Motor neuron (in vitro differentiated cells): ENCODE results near the gene HRH1. TPM values are rescaled to one million over a fixed set of nuclear protein-coding genes. Genes with fewer than 3 reads are reported as not detected.
"Not testable (repeated sequence)": the region's sequence is repeated elsewhere in the genome, so short reads cannot be mapped to it uniquely, and the experiment has no call there.

ENCODE experiments used
- ATAC-seq, 8 experiments: fragments of 200-7000 bp; cut with Tn5 transposase; replicated peaks in 6 of 8; 2 replicates each; pipeline ENCODE4 v1.8.0; 2021; ENCODE audit warnings: mild to moderate bottlenecking in 8 of 8, moderate library complexity in 8 of 8
- H3K27ac ChIP-seq, 2 donors: fragments of 250-450 bp; sonication (Bioruptor Pico); 2 replicates each; pipeline ENCODE4 v1.9.0; 2021; ENCODE audit warnings: antibody characterized with exemption in 2 of 2, mild to moderate bottlenecking in 2 of 2, moderate library complexity in 1 of 2
- H3K4me1 ChIP-seq, 2 donors: fragments of 250-450 bp; sonication (Bioruptor Pico); replicated peaks in 1 of 2; 2 replicates each; pipeline ENCODE4 v1.6.1; 2021; ENCODE audit warnings: antibody characterized with exemption in 2 of 2, mild to moderate bottlenecking in 2 of 2, moderate library complexity in 1 of 2
- H3K4me3 ChIP-seq, 5 donors: fragments of 250-450 bp; sonication (Bioruptor Pico); 2 replicates each; pipeline ENCODE4 v1.9.0; 2021; ENCODE audit warnings: antibody characterized with exemption in 5 of 5, mild to moderate bottlenecking in 5 of 5, moderate library complexity in 4 of 5
- WGBS, 10 experiments: fragments of 450-650 bp; shearing (Covaris generic); methylation state at CpG; one replicate each; pipeline ENCODE4 v1.0.0; 2022; 5-methylcytosine and 5-hydroxymethylcytosine counted together
- in situ Hi-C, 9 experiments: fragments of 400-800 bp; cut with MboI; loops; one replicate each; pipeline ENCODE4 v1.15.0; 2021; ENCODE audit warnings: low sequenced_read_pairs in 9 of 9, low pct_unique_long_range_greater_than_20kb in 2 of 9; ENCODE audit not compliant: unreplicated experiment in 9 of 9
- total RNA-seq, 8 experiments: library from RNA; unstranded; fragments of 300-600 nt; gene quantifications; 2 replicates each; pipeline versions ENCODE4 v1.2.3 to v1.2.4, GENCODE V29; 2022

HRH1 gene, protein sequence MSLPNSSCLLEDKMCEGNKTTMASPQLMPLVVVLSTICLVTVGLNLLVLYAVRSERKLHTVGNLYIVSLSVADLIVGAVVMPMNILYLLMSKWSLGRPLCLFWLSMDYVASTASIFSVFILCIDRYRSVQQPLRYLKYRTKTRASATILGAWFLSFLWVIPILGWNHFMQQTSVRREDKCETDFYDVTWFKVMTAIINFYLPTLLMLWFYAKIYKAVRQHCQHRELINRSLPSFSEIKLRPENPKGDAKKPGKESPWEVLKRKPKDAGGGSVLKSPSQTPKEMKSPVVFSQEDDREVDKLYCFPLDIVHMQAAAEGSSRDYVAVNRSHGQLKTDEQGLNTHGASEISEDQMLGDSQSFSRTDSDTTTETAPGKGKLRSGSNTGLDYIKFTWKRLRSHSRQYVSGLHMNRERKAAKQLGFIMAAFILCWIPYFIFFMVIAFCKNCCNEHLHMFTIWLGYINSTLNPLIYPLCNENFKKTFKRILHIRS
- 10 to 100 TPM in 2 of 8 experiments, 1 to 10 TPM in 1, under 1 TPM in 5; 0.11 to 23.2 (median 0.74) TPM for total RNA-seq

DNA sequence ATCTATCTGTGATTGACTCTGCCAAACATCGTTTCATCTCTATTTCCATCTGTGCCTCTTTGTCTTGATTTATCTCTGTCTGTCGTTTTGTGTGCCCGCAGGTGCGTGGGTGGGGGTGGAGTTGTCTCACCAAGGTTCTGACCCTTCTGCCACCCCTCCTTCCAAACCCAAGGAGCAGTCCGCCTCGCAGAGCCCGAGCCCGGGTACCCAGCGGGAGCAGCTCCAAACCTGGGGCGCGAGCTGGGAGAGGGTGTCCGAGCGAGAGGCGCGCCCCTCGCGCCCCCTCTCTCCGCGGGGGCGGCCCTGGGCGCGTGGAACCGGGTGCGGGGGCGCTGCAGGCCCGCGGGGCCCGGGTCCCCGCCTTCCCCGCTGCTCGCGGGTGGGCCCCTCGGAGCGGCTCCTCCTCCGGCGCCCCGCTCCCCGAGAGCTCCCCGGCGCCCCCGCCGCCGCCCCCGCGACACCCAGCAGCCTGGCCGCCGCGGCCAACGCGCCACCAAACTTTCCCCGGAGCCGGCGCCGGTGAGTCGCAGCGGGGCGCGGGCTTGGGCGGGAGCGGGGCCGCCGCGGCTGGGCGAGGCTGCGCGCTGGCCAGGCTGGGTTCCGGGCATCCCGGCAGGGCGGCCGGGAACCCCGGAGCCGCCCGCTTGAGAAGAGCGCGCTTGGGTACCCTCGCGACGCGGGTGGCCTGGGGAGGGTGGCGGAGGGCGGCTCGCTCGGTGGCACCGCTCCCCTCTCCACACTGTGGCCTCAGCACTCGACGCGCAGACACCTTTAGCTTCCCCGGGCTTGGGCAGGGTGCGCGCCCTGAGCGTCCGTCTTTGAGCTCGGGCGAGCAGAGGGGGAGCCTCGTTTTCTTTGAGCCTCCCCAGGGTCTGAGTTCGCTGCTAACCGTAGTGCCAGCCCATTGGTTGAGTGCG, at the start of gene HRH1:
Gene HRH1, plus strand, starts transcription at position 458 of the 917 bp plus-strand sequence. CDS start 104,545 bp downstream, outside the sequence.
- 0 to 30% (median 2%) methylated on average over 2 to 10 of the region's 98 CpGs; no CpG with 5 or more reads in 2 of the 10 experiments for WGBS, 10 experiments

DNA sequence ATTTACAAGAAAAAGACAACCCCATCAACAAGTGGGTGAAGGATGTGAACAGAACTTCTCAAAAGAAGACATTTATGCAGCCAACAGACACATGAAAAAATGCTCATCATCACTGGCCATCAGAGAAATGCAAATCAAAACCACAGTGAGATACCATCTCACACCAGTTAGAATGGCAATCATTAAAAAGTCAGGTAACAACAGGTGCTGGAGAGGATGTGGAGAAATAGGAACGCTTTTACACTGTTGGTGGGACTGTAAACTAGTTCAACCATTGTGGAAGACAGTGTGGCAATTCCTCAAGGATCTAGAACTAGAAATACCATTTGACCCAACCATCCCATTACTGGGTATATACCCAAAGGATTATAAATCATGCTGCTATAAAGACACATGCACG, 41.0 kb upstream of the HRH1 start:
- H3K4me1 ChIP-seq, H3K27ac ChIP-seq, ATAC-seq, in situ Hi-C loops, H3K4me3 ChIP-seq: not testable (repeated sequence)
- no CpG with 5 or more reads among the region's 2 CpGs for WGBS, 10 experiments

More for the DNA sequence above, at the start of gene HRH1:
- Histone ChIP-seq H3K27ac (no peak within 1 kb of the TSS), H3K4me3 (peak within 1 kb of the TSS; percentile 8 to 31 (median 24)), H3K4me1 (peaks cover 0 to 7% of the 10 kb centered on the region in 2 donors)
- in situ Hi-C loops, result no loop called here
- peak; percentile 24 to 68 (median 36) for ATAC-seq

DNA sequence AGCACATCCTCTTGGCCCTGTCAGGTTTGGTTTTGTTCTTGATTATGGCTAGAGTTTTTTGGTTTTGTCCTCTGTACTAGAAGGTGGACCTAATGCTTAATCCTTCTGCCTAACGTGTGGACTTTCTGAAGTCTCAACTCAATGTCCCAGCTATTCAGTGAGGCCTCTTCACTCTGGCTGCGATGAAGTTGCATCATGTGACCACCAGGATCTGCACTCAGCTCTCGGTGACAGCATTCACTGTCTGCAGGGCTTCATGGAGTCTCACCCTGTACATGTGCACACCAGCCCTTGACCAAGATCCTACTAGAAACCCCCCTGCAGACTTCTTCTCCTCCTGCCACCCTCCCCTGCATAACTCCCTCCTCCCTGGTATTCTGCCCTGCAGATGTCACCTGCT, 38.7 kb upstream of the HRH1 start:
- H3K4me1 ChIP-seq, result no peaks in the 10 kb centered on the region
- in situ Hi-C loops, result no loop called here
- no peak overlapping the region for H3K27ac ChIP-seq
- no peak overlapping the region for H3K4me3 ChIP-seq
- WGBS, 10 experiments, result 30 to 100% (median 86%) methylated on average over 1 to 3 of the region's 3 CpGs; no CpG with 5 or more reads in 4 of the 10 experiments
- no peak for ATAC-seq

DNA sequence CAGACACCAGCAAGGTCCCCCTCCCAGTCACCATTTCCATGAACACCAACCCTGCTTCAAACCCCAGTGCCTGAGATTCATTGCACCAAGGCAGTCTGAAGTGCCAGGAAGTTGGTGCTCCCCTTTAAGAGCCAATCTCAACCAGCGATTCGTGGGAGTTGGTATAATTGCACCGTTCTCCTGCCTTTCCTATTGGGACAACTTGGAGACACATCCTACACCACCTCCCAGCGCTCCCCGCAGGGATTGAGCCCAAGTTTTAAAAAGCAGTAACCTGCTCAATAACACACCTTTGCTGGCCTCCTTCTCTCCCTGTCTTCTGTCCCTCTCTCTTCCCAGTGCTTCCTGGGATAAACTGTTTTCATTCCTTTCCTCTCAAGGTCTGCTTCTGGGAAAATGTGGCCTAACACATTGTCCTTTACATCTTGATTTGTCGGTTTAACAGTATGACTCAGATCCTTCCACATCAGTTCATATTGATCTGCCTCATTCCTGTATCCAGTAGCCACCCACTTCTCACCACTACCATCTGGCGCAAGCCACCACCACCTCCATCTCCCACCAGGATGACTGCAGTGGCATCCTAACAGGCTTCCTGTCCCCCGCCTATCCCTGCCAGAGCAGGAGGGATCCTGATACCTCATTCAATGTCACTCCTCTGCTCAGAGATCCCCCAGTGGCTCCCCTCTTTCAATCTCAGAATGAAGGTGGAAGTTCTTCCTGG, 37.8 kb upstream of the HRH1 start:
- WGBS, 10 experiments, result 70 to 100% (median 81%) methylated on average over 2 to 6 of the region's 8 CpGs; no CpG with 5 or more reads in 3 of the 10 experiments
- Histone ChIP-seq H3K4me1 (no peaks in the 10 kb centered on the region), H3K27ac (no peak overlapping the region), H3K4me3 (no peak overlapping the region)
- in situ Hi-C loops, result no loop called here
- ATAC-seq, result no peak

DNA sequence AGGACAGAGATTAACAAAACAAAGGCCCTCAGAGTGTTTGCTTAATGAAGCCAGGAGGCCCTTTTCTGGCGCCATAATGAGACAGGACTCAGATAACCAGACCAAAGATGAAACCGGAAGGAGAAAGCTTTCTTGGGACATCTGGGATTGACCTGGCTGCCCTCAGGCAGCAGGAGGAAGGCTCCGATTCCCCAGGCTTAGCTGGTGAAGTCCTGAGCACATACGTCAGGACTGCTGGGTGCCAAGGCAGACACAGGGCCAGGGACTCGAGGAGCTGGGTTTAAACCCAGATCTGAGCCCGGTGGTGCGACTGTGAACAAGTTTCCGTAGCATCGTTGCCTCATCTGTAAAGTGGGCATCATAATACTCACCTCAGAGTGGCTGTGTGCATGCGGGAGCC, 36.7 kb upstream of the HRH1 start:
- Histone ChIP-seq H3K4me1 (no peaks in the 10 kb centered on the region), H3K27ac (no peak overlapping the region), H3K4me3 (no peak overlapping the region)
- 50 to 97% (median 81%) methylated on average over 2 to 6 of the region's 10 CpGs; no CpG with 5 or more reads in 3 of the 10 experiments for WGBS, 10 experiments
- ATAC-seq, result no peak
- in situ Hi-C loops, result no loop called here

DNA sequence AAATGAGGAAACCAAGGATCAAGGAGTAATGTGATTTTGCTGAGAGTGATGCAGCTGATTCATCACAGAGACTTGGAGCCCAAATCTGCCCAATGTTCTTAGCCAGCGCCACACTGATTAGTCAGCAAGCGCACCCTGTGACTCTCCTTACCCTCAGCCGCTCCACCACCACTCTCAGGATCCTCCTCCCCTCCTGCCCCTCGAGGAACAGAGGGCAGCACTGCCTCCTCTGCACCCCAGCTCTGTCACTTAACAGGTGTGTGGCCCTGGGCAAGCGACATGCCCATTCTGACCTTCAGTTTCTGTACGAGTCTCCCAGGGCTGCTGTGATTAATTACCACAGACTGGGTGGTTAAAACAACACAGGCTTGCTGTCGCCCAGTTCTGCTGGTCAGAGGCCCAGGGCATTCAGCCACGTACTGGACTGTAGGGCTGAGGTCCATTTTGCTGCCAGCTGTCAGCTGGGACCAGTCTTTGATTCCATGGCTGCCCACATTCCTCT, 36.1 kb upstream of the HRH1 start:
- 0 to 87% (median 54%) methylated on average over 1 to 5 of the region's 8 CpGs; no CpG with 5 or more reads in 3 of the 10 experiments for WGBS, 10 experiments
- Histone ChIP-seq H3K4me3 (no peak overlapping the region), H3K27ac (no peak overlapping the region), H3K4me1 (no peaks in the 10 kb centered on the region)
- in situ Hi-C loops, result no loop called here
- peak in 1 of 8 experiments; percentile 20 for ATAC-seq

DNA sequence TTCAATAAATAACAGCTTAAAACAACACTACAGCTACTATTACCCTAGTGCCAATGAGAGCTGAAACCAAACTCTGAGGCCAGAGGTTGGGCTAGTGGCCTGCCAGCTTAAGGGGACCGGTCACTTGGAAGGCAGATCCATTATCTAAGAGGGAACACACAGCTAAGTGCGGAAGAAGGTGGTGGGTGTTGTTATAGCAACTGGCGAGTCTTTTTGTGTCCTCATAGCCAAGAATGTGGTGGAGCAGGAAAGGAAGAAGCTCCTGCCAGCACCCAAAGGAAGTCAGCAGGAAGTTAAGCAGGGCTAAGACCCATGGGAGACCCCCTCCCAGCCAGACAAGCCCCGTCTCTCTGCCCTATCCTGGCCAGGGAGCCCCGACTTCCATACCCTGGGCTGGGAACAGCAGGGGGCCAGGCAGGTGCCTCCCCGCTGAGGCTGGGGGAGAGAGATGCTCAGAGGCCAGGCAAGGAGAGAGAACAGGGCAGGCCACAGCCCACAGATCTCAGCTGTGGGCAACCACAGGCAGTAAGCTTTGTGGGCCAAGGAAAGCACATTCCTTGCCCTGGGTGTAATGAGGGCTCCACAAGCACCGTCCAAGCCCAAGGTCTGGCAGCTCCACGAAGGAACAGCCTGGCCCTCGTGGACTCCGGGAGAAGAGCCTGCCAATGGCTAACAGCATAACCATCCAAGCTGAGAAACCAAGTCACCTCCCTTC, 34.0 kb upstream of the HRH1 start:
- Histone ChIP-seq H3K4me3 (no peak overlapping the region), H3K27ac (no peak overlapping the region), H3K4me1 (no peaks in the 10 kb centered on the region)
- no peak for ATAC-seq
- 60 to 100% (median 80%) methylated on average over 1 to 5 of the region's 10 CpGs; no CpG with 5 or more reads in 3 of the 10 experiments for WGBS, 10 experiments
- in situ Hi-C loops, result no loop called here

DNA sequence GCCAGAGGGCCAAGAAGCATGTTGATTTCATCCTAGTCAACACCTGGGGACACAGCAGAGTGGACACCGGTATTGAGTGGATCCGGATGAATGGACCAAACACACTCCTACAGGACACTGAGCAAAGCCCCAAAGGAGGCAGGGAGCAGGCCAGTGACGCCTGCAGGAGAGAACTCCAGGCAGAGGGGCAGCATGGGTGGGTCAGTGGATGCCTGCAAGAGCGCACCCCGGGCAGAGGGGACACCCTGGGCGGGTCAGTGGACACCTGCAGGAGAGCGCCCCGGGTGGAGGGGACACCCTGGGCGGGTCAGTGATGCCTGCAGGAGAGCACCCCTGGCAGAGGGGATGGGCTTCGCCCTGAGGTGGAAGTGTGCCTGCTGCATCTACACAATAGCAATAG, 27.6 kb upstream of the HRH1 start:
- WGBS, 10 experiments, result 60 to 100% (median 81%) methylated on average over 1 to 4 of the region's 10 CpGs; no CpG with 5 or more reads in 5 of the 10 experiments
- in situ Hi-C loops, result no loop called here
- ATAC-seq, result no peak
- Histone ChIP-seq H3K4me1 (no peaks in the 10 kb centered on the region), H3K27ac (no peak overlapping the region), H3K4me3 (no peak overlapping the region)

DNA sequence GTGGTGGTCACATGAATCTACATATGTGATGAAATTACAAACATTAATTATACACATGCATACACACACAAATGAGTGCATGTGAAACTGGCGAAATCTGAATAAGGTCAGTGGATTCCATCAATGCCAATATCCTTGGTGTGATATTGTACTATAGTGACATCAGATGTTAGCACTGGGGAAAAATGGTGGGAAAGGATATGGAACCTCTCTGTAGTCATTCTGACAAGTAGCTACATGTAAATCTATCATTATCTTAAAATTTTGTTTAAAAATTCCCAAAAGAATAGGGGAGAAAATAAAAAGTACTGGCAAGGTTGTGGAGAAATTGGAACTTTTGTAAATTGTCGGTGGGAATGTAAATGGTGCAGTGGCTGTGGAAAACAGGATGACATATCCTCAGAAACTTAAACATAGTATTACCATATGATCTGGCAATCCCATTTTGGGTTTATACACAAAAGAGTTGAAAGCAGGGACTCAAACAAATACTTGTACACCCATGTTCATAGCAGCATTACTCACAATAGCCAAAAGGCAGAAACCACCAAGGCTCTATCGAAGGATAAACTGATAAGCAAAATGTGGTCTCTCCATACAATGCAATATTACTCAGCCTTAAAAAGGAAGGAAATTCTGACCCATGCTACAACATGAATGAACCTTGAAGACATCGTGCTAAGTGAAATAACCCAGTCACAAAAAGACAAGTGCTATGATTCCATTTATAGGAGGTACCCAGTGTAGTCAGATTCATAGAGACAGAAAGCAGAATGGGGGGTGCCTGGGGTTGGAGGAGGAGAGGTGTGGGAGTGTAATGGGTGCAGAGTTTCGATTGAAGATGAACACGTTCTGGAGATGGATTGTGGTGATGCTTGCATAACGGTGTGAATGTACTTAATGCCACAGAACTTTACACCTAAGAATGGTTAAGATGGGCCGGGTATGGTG, 25.3 kb upstream of the HRH1 start:
- ATAC-seq, result no peak
- Histone ChIP-seq H3K4me1 (no peaks in the 10 kb centered on the region), H3K27ac (no peak overlapping the region), H3K4me3 (no peak overlapping the region)
- WGBS, 10 experiments, result 59 to 100% (median 85%) methylated on average over 1 to 4 of the region's 8 CpGs
- in situ Hi-C loops, result no loop called here

DNA sequence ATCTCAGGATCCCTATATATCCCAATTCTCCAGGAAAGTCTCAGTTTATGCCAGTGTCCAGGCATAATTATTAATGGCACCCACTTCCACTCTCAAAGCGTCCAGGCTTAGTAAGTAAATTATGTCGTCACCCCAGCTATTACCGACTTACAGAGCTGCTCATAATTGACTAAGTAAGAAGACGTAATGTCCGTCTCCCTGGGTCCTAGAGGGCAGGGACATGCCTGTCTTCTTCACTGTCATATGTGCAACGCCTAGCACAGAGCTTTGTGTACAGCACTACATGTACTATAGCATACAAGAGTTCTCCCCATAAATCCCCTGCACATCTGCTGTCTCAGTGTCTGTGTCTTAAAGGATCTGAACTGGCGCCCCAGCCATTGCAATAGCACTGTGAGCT, 23.9 kb upstream of the HRH1 start:
- no peaks in the 10 kb centered on the region for H3K4me1 ChIP-seq
- H3K27ac ChIP-seq, result no peak overlapping the region
- peak in 3 of 8 experiments; percentile 66 to 90 (median 81) for ATAC-seq
- WGBS, 10 experiments, result 20 to 100% (median 83%) methylated on average over 1 to 7 of the region's 7 CpGs; no CpG with 5 or more reads in 3 of the 10 experiments
- in situ Hi-C loops, result no loop called here
- no peak overlapping the region for H3K4me3 ChIP-seq

DNA sequence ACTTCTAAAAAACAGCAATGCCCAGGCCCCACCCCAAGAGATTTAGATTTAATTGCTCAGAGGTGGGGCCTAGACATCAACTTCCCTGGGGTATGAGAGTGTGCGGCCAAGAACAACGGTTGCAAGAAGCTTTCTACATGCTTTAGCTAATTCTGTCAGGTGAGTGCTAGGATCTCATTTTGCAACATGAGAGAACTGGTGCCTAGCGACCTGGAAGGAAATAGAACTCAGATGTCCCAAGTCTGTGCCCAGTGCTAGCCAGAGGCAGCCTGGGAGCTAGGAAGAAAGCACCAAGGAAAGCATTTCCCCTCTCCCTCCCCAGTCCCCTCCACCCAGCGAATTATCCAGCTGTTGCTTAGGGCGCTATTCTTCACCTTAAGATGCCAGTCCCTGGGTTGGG, 22.9 kb upstream of the HRH1 start:
- in situ Hi-C loops, result no loop called here
- 60 to 100% (median 85%) methylated on average over 1 to 2 of the region's 5 CpGs; no CpG with 5 or more reads in 4 of the 10 experiments for WGBS, 10 experiments
- Histone ChIP-seq H3K27ac (no peak overlapping the region), H3K4me1 (no peaks in the 10 kb centered on the region), H3K4me3 (no peak overlapping the region)
- no peak for ATAC-seq
